Smooth muscle cell (in vitro differentiated cells): ENCODE data around the gene PPARG. TPM values are rescaled to one million over a fixed set of nuclear protein-coding genes. Genes with fewer than 3 reads are reported as not detected.
A peak's percentile ranks its signal among the peaks of the same experiment; 100 is the strongest.

Experiments
- DNase-seq: peaks from one replicate; lab custom pipeline; 2025; ENCODE audit not compliant: unreplicated experiment; lab: John Stamatoyannopoulos, UW
- H2AFZ ChIP-seq: fragments of 200-600 bp; sonication (generic); 2 replicates; pipeline ENCODE4 v1.6.0; 2016; ENCODE audit warnings: antibody characterized with exemption, low read depth, mild to moderate bottlenecking
- H3F3A ChIP-seq: fragments of 200-600 bp; sonication (generic); 2 replicates; pipeline ENCODE4 v1.6.0; 2017; ENCODE audit warnings: antibody characterized with exemption, low read depth
- H3K27ac ChIP-seq: fragments of 200-600 bp; sonication (generic); 2 replicates; pipeline ENCODE4 v1.5.1; 2016; ENCODE audit warnings: low read depth, mild to moderate bottlenecking
- H3K27me3 ChIP-seq: fragments of 200-600 bp; sonication (generic); 2 replicates; pipeline ENCODE4 v1.6.1; 2016; ENCODE audit warnings: low read depth, mild to moderate bottlenecking
- H3K36me3 ChIP-seq: fragments of 200-600 bp; sonication (generic); 2 replicates; pipeline ENCODE4 v1.5.1; 2016; ENCODE audit warnings: low read depth
- H3K4me1 ChIP-seq: fragments of 200-600 bp; sonication (generic); 2 replicates; pipeline ENCODE4 v1.5.1; 2016; ENCODE audit warnings: low read depth
- H3K4me2 ChIP-seq: fragments of 200-600 bp; sonication (generic); 2 replicates; pipeline ENCODE4 v1.6.0; 2016; ENCODE audit warnings: mild to moderate bottlenecking
- H3K4me3 ChIP-seq: fragments of 200-600 bp; sonication (generic); 2 replicates; pipeline ENCODE4 v1.5.1; 2016; ENCODE audit warnings: mild to moderate bottlenecking
- H3K79me2 ChIP-seq: fragments of 200-600 bp; sonication (generic); 2 replicates; pipeline ENCODE4 v1.6.0; 2016; ENCODE audit warnings: low read depth, mild to moderate bottlenecking
- H3K9ac ChIP-seq: fragments of 200-600 bp; sonication (generic); 2 replicates; pipeline ENCODE4 v1.6.0; 2016; ENCODE audit warnings: low read depth
- H3K9me3 ChIP-seq: fragments of 200-600 bp; sonication (generic); replicated peaks from 2 replicates; pipeline ENCODE4 v1.5.1; 2016; ENCODE audit warnings: low read depth
- H4K20me1 ChIP-seq: fragments of 200-600 bp; sonication (generic); 2 replicates; pipeline ENCODE4 v1.6.0; 2016; ENCODE audit warnings: low read depth
- WGBS: methylation state at CpG from one replicate; pipeline ENCODE4 v1.1.7; 2016; ENCODE audit warnings: low lambda C conversion rate; 5-methylcytosine and 5-hydroxymethylcytosine counted together
- polyA plus RNA-seq: library from polyadenylated mRNA; unstranded; fragments of >200 nt; fragmentation: Nextera tagmentation; extraction: Ambion mirVana; gene quantifications from 2 replicates; pipeline ENCODE4 v1.2.1, GENCODE V29; 2016
- total RNA-seq: library from RNA; depleted of rRNA; stranded (reverse); fragments of >200 nt; gene quantifications from 2 replicates; pipeline ENCODE4 v1.2.3, GENCODE V29; 2014
- TF ChIP-seq, protein P1 (sequence below): fragments of 200-600 bp; sonication (generic); IDR thresholded peaks from 2 replicates; pipeline ENCODE4 v1.5.1; 2017; ENCODE audit warnings: borderline replicate concordance, mild to moderate bottlenecking, antibody characterized with exemption; ENCODE audit not compliant: insufficient read depth, poor library complexity, severe bottlenecking

The PPARG gene
- total and polyA plus RNA-seq, 2 experiments from 2014 or later = 1.5 to 8.5 TPM

DNA sequence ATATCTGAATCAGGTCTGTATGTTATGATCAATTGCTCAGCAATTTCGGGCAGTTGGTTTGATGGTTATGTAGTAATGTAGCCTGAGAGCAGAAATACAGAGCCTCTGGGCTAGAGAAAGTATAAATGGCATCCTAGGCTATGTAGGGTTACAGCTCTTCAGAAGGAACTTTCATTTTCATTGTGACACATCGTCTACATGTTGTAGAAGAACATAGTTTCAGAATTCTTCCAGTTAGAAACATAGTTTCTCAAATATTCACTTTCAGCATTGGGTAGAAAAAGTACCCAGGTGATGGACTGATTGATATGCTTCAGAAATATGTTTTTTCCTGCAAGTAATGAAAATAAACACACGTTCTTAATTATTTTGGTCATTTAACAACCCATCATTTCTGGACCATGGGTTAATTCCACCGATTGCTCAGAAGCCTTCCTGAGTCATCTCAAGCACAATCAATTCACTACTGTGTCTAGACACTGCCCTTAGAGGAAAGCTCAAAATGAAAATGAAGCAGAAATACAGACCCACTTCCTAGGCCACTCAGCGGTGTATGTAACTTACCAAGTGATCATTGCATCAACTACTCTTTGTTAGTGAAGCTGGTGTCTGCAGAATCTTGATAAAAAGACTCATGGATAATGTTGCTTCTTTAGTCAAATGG, 106.6 kb downstream of the PPARG start:
- Histone ChIP-seq H3K27me3 (no peaks in the 10 kb centered on the region), H3K4me1 (no peaks in the 10 kb centered on the region), H3K4me2 (no peak overlapping the region), H3K4me3 (no peak overlapping the region), H3K36me3 (no peaks in the 10 kb centered on the region), H3K9me3 (no peaks in the 10 kb centered on the region), H2AFZ (no peak overlapping the region), H4K20me1 (no peaks in the 10 kb centered on the region), H3K27ac (no peak overlapping the region), H3K79me2 (no peaks in the 10 kb centered on the region), H3K9ac (no peak overlapping the region), H3F3A (no peaks in the 10 kb centered on the region)
- TF ChIP-seq, protein P1, sequence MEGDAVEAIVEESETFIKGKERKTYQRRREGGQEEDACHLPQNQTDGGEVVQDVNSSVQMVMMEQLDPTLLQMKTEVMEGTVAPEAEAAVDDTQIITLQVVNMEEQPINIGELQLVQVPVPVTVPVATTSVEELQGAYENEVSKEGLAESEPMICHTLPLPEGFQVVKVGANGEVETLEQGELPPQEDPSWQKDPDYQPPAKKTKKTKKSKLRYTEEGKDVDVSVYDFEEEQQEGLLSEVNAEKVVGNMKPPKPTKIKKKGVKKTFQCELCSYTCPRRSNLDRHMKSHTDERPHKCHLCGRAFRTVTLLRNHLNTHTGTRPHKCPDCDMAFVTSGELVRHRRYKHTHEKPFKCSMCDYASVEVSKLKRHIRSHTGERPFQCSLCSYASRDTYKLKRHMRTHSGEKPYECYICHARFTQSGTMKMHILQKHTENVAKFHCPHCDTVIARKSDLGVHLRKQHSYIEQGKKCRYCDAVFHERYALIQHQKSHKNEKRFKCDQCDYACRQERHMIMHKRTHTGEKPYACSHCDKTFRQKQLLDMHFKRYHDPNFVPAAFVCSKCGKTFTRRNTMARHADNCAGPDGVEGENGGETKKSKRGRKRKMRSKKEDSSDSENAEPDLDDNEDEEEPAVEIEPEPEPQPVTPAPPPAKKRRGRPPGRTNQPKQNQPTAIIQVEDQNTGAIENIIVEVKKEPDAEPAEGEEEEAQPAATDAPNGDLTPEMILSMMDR = no peak
- 80% methylated on average over 5 of the region's 5 CpGs for WGBS
- DNase-seq = no peak

DNA sequence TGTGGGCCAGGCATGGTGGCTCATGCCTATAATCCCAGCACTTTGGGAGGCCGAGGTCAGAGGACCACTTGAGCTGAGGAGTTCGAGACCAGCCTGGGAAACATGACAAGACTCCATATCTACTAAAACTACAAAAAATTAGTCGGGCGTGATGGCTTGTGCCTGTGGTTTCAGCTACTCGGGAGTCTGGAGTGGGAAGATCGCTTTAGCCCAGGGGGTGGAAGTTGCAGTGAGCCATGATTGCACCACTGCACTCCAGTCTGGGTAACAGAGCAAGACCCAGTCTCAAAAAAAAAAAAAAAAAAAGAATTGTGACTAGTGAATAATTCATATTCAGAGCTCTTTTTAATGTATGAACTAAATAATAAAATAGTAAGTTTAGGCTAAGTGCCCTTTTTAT, 107.6 kb downstream of the PPARG start:
- Histone ChIP-seq H2AFZ (no peak overlapping the region), H3K79me2 (no peaks in the 10 kb centered on the region), H3K4me1 (no peaks in the 10 kb centered on the region), H3K4me3 (no peak overlapping the region), H3K36me3 (no peaks in the 10 kb centered on the region), H3K9ac (no peak overlapping the region), H3K27me3 (no peaks in the 10 kb centered on the region), H3K9me3 (no peaks in the 10 kb centered on the region), H3F3A (no peaks in the 10 kb centered on the region), H4K20me1 (no peaks in the 10 kb centered on the region), H3K27ac (no peak overlapping the region), H3K4me2 (no peak overlapping the region)
- WGBS = 83% methylated on average over 6 of the region's 6 CpGs
- DNase-seq = no peak
- TF ChIP-seq, protein P1 = no peak

DNA sequence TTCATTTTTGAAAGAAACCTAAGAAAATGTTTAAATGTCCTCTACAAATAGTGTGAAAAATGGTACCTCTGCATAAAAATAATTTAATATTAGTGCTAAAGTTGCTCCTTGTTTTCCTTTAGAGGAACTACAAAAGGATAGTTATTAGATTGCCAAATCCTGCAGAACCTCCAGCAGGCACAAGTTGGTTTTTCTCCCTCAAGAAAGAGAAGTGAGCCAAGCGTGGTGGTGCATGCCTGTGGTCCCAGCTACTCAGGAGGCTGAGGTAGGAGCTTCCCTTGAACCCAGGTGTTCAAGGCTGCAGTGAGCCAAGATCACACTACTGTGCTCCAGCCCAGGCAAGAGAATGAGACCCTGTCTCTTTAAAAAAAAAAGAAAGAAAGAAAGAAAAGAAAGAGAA, 110.4 kb downstream of the PPARG start:
- H3K4me2 ChIP-seq = no peak overlapping the region
- no peaks in the 10 kb centered on the region for H3K79me2 ChIP-seq
- no peaks in the 10 kb centered on the region for H3F3A ChIP-seq
- 100% methylated on average over 1 of the region's 1 CpG for WGBS
- no peak overlapping the region for H3K9ac ChIP-seq
- H2AFZ ChIP-seq = no peak overlapping the region
- H3K27me3 ChIP-seq = no peaks in the 10 kb centered on the region
- H3K27ac ChIP-seq = no peak overlapping the region
- no peaks in the 10 kb centered on the region for H3K9me3 ChIP-seq
- H3K36me3 ChIP-seq = no peaks in the 10 kb centered on the region
- no peaks in the 10 kb centered on the region for H4K20me1 ChIP-seq
- no peaks in the 10 kb centered on the region for H3K4me1 ChIP-seq
- TF ChIP-seq, protein P1 = no peak
- no peak for DNase-seq
- no peak overlapping the region for H3K4me3 ChIP-seq

DNA sequence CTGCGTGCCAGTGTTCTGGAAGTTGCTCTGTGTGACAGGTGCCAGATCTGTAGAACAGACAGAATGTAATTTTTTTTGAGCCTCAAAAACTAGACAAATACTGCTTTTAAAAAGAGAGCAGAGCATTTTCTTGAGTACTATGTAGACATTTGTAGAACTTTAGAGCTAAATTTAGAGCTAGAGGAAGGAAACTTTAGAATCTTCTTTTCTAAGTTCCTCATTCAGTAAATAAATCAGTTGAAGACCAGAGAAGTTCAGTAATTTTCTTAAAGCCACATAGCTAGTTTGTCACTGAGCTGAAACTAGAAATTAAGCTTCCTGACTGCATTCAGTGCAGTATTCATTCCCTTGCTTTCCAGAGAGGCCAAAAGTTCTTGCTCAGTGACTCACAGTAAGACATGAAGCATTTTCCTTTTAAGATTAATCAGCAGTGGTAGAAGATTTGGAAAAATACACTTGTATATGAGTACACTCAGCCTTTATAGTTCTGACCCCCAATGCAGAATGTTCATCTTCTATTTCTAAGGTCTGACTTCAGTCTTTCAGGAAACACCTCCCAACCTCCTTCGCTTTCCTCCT, 111.8 kb downstream of the PPARG start:
- no peaks in the 10 kb centered on the region for H3K9me3 ChIP-seq
- WGBS = 78% methylated on average over 2 of the region's 2 CpGs
- peak overlapping the region; percentile 29 for H3K4me2 ChIP-seq
- H4K20me1 ChIP-seq = no peaks in the 10 kb centered on the region
- H3K4me1 ChIP-seq = no peaks in the 10 kb centered on the region
- no peak for DNase-seq
- H2AFZ ChIP-seq = no peak overlapping the region
- H3K4me3 ChIP-seq = no peak overlapping the region
- TF ChIP-seq, protein P1 = no peak
- no peaks in the 10 kb centered on the region for H3K79me2 ChIP-seq
- no peaks in the 10 kb centered on the region for H3K36me3 ChIP-seq
- H3K9ac ChIP-seq = no peak overlapping the region
- no peaks in the 10 kb centered on the region for H3K27me3 ChIP-seq
- H3F3A ChIP-seq = peaks cover 10% of the 10 kb centered on the region
- peak overlapping the region; percentile 60 for H3K27ac ChIP-seq
